SH-SY5Y (cell line): ENCODE measurements around the gene NTM.

ENCODE experiments used
- GATA2 ChIP-seq: IDR thresholded peaks from 2 replicates; pipeline ENCODE4 v1.6.1; 2011; ENCODE audit warnings: mild to moderate bottlenecking, low read depth, low read length
- GATA3 ChIP-seq: IDR thresholded peaks from 2 replicates; pipeline ENCODE4 v1.6.1; 2011; ENCODE audit warnings: low read depth, mild to moderate bottlenecking, low read length, moderate library complexity

DNA sequence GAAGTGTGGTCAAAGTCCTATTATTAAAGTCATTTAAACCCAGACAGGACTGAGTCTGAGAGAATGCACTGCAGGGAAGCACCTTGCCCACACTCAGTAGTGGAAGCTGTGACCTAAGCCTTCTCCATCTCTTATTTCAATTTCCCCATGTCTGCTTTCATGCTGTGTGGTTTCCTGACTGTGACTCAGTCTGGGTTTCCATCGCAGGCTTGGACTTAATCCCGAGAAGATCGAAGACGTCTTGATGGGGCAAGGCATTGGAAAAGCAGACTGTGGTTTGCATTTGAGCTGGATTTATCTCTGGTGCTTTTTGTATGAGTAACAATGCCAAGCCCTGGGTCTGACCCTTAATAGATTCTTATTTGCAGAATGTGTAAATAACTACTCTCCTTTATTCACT lies 238.9 kb downstream of the NTM start:
- no peak for TF ChIP-seq GATA2
- TF ChIP-seq GATA3, result no peak
